ENCODE data around the gene HOXC6. TPM values are rescaled to one million over a fixed set of nuclear protein-coding genes. Genes with fewer than 3 reads are reported as not detected.
A peak's percentile ranks its signal among the peaks of the same experiment; 100 is the strongest.

HOXC6 gene
- total RNA-seq = not detected in 2 replicates

DNA sequence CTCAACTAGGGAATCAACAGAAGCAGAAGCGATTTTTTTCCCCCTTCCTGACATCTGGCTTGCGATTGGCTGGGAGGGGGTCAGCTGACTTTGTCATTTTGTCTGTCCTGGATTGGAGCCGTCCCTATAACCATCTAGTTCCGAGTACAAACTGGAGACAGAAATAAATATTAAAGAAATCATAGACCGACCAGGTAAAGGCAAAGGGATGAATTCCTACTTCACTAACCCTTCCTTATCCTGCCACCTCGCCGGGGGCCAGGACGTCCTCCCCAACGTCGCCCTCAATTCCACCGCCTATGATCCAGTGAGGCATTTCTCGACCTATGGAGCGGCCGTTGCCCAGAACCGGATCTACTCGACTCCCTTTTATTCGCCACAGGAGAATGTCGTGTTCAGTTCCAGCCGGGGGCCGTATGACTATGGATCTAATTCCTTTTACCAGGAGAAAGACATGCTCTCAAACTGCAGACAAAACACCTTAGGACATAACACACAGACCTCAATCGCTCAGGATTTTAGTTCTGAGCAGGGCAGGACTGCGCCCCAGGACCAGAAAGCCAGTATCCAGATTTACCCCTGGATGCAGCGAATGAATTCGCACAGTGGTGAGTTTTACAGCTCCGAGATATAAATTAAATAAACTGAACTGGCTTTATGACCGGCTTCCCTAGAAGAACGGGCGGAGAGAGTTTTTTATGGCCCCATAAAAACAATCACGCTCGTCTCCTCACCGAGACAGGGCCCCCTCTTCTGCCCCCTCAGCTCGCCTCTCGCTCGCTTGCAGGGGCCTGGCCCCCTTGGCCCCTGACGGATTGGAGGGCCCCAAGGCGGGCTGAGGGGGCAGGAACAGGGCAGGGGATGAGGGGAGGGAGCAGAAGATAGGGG, at the start of gene HOXC6:
Gene HOXC6, plus strand, starts transcription at position 127 of the 888 bp plus-strand sequence. Its CDS starts 82 bp downstream, at position 209.

DNA sequence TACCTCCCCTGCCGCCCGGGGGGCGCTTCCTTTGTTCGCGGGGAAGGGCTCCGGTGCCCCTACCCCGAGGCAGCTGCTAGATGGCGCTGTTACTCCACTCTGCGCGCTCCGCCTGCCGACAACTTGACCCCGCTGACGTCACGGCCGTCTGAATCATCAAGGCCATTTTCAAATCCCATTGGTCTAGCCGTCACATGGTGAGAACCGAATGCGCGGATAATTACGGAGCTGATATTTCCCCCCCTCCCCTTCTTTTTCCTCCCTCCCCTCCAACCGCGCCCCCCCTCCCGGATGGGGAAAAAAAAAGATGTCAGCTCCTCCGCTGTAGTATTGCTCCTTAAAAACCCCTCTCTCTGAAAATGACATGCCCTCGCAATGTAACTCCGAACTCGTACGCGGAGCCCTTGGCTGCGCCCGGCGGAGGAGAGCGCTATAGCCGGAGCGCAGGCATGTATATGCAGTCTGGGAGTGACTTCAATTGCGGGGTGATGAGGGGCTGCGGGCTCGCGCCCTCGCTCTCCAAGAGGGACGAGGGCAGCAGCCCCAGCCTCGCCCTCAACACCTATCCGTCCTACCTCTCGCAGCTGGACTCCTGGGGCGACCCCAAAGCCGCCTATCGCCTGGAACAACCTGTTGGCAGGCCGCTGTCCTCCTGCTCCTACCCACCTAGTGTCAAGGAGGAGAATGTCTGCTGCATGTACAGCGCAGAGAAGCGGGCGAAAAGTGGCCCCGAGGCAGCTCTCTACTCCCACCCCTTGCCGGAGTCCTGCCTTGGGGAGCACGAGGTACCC, 43.1 kb upstream of the HOXC6 start, which contains the start of gene HOXC10:
Gene HOXC10, plus strand, starts transcription at position 246 of the 791 bp plus-strand sequence. Its CDS starts 114 bp downstream, at position 360.

GRCh38 chr12:54000116-54001114, 27.8 kb upstream of the HOXC6 start, which contains the start of gene HOXC9:
TSS of gene HOXC9 (plus strand) at chr12:54000161. CDS start at chr12:54000189, 28 bp downstream.

DNA sequence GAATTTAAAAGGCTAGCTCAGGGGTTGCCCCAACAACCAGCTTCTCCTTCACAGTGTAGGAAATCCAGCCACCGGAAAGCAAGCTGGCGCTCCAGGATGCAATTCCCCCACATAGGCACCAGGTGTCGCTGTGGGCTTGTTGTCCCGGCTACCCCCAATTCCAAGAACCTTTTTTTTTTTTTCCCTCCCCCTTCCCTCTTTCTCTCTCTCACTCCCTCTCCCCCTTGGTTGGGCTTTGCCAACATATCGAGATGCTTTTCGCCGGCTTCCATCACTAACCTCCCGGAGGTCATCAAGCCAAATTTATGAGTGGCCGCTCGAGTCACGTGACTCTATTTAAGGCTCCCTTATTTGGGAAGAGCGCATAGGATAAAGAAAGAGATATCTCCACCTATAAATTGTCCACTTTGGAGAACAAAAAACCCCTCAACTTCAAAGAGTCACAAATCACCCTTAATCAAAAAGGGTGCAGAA, 4.4 kb downstream of the HOXC6 start, which contains the start of gene HOXC5:
Gene HOXC5, plus strand, starts transcription at position 424 of the 474 bp plus-strand sequence. CDS start 73 bp downstream, outside the sequence.

DNA sequence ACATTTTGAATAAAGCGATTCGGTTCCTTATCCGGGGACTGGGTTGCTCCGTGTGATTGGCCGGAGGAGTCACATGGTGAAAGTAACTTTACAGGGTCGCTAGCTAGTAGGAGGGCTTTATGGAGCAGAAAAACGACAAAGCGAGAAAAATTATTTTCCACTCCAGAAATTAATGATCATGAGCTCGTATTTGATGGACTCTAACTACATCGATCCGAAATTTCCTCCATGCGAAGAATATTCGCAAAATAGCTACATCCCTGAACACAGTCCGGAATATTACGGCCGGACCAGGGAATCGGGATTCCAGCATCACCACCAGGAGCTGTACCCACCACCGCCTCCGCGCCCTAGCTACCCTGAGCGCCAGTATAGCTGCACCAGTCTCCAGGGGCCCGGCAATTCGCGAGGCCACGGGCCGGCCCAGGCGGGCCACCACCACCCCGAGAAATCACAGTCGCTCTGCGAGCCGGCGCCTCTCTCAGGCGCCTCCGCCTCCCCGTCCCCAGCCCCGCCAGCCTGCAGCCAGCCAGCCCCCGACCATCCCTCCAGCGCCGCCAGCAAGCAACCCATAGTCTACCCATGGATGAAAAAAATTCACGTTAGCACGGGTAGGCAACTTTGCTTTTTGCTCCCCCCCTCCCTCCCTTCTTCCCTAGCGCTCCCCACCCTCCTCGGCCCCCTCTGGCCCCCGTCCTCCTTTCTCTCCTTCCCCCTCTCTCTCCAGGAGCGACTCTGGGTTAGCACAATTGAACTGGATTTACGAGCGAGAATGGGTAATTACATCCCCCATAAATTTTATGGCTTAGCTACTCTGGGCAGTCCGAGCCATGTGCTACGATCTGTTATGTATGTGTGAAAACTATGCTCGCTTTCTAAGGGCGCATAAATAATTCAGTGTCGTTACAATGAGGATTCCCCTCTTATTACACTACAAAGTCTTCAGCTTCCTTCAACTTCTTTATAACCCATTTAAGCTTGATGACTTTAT, 25.8 kb downstream of the HOXC6 start, which contains the start of gene HOXC4:
Gene HOXC4, plus strand, starts transcription at position 85 of the 991 bp plus-strand sequence. Its CDS starts 88 bp downstream, at position 173.

Small RNAs within 50 kb of the gene (small RNA-seq; reads per million reads assigned to genes)
- gene HOXC5 (not detected), gene MIR196A2 (not detected), gene MIR615 (1.2 reads per million, percentile 65 among the genes with 10 or more reads in this experiment)

Other genes starting within 250 kb of the HOXC6 start
- gene HOXC13, start 89.6 kb upstream of the HOXC6 start, total RNA-seq = not detected in 2 replicates
- gene HOXC12, start 73.5 kb upstream of the HOXC6 start, total RNA-seq = not detected in 2 replicates
- under 0.01 TPM in 1 of 2 replicates, not detected in the other for gene HOXC11, start 55.3 kb upstream of the HOXC6 start, total RNA-seq
- under 0.01 TPM in 1 of 2 replicates, not detected in the other for gene HOTAIR, start 53.5 kb upstream of the HOXC6 start, total RNA-seq
- not detected in 2 replicates for gene HOXC10, start 43.3 kb upstream of the HOXC6 start, total RNA-seq
- under 0.01 and 0.19 TPM in 2 replicates for gene HOXC9, start 28.3 kb upstream of the HOXC6 start, total RNA-seq
- 0.10 TPM in 1 of 2 replicates, not detected in the other for gene HOXC8, start 19.5 kb upstream of the HOXC6 start, total RNA-seq
- gene HOXC5, start 4.6 kb downstream of the HOXC6 start, total RNA-seq = not detected in 2 replicates
- gene HOXC4, start 25.4 kb downstream of the HOXC6 start, total RNA-seq = not detected in 2 replicates
- gene SMUG1, start 160.5 kb downstream of the HOXC6 start, total RNA-seq = 12.8 and 24.2 TPM in 2 replicates